OCI-LY7 (cell line): ENCODE data around the gene FTCDNL1.

ENCODE experiments used
- EZH2phosphoT487 ChIP-seq: fragments of 200-600 bp; sonication (generic); IDR thresholded peaks from 2 replicates; pipeline ENCODE4 v1.6.1; 2018; ENCODE audit warnings: low read depth, borderline replicate concordance, mild to moderate bottlenecking, mixed run types, antibody characterized with exemption, low read length, moderate library complexity, mixed read lengths
- TF ChIP-seq, protein P1 (sequence below): fragments of 200-600 bp; sonication (generic); conservative IDR thresholded peaks from 2 replicates; pipeline ENCODE4 v1.5.1; 2014; ENCODE audit warnings: mild to moderate bottlenecking, antibody characterized with exemption, low read length, moderate library complexity, mixed read lengths

DNA sequence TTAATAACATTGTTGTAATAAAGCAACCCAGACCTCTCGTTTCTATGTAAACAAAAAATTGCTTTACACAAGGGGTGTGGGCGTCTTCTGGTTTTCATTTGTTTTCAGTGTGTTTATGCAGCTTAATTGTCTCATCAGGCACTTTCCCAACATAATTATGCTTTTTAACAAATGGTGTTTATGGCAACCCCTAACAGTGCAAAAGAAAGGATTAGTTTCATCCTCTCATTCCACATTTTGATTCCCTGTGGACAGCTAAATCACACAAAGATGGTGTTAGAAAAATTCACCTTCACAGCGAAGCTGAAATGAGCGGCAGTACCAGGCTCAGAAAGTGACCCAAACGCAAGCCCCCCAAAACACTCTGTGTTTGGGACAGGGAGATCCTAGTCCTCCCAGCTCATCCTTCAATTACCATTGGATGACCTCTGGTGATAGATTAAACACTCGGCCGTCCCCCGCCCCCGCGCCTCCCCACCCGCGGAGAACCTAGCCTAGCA lies 724 bp downstream of the FTCDNL1 start:
- TF ChIP-seq, protein P1, sequence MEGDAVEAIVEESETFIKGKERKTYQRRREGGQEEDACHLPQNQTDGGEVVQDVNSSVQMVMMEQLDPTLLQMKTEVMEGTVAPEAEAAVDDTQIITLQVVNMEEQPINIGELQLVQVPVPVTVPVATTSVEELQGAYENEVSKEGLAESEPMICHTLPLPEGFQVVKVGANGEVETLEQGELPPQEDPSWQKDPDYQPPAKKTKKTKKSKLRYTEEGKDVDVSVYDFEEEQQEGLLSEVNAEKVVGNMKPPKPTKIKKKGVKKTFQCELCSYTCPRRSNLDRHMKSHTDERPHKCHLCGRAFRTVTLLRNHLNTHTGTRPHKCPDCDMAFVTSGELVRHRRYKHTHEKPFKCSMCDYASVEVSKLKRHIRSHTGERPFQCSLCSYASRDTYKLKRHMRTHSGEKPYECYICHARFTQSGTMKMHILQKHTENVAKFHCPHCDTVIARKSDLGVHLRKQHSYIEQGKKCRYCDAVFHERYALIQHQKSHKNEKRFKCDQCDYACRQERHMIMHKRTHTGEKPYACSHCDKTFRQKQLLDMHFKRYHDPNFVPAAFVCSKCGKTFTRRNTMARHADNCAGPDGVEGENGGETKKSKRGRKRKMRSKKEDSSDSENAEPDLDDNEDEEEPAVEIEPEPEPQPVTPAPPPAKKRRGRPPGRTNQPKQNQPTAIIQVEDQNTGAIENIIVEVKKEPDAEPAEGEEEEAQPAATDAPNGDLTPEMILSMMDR = no peak
- no peak for TF ChIP-seq EZH2phosphoT487
